ENCODE measurements around the gene C11orf65. TPM values are rescaled to one million over a fixed set of nuclear protein-coding genes. Genes with fewer than 3 reads are reported as not detected.

Gene C11orf65
- total RNA-seq, 1 experiment from 2014 or later: 0.62 TPM

DNA sequence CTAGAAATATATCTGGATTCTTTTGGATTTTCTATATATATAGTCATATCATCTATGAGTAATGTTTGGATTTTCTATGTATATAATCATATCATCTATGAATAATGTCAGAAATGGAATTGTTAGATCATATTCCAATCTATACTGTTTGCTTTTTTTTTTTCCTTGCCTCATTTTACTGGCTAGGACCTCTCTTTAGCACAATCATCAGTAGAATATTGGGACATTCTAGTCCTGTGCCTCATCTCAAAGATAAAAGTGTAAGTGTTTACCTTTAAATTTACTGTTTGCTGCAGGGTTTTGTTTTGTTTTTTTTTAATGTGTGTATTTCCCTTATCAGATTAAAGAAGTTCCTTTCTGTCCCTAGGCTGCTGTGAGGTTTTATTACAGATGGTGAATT is 97.0 kb downstream of the C11orf65 start:
- ChIA-PET CTCF (no interaction called here), POLR2A (ENCODE audit: unreplicated experiment) (no interaction called here)
- H3K4me2 ChIP-seq (ENCODE audit: low read length): peak overlapping the region; percentile 56
- peaks cover 41% of the 10 kb centered on the region for H3K4me1 ChIP-seq (ENCODE audit: insufficient read depth, low read length)
- H3K27me3 ChIP-seq (ENCODE audit: low read length): no peaks in the 10 kb centered on the region
- no TSS peak for BruUV-seq (replicated peaks)
- DNase-seq (peak; percentile 83), ATAC-seq (peak; percentile 57)
- H2AFZ ChIP-seq (ENCODE audit: low read length): no peak overlapping the region
- no peaks in the 10 kb centered on the region for H3K9me3 ChIP-seq (ENCODE audit: low read length)
- H3K36me3 ChIP-seq (ENCODE audit: low read depth, low read length): no peaks in the 10 kb centered on the region
- peaks cover 5% of the 10 kb centered on the region for H3F3A ChIP-seq (ENCODE audit: low read length, unreplicated experiment)
- no peak overlapping the region for H3K4me3 ChIP-seq (ENCODE audit: low read length)
- H3K9me2 ChIP-seq (replicated peaks; ENCODE audit: low read length): no peaks in the 10 kb centered on the region
- TF ChIP-seq EZH2 (IDR thresholded peaks at IDR 0.05; ENCODE audit: low read length, unreplicated experiment) (no peak), EZH2phosphoT487 (IDR thresholded peaks at IDR 0.05; ENCODE audit: borderline replicate concordance, low read length) (no peak)
- TF ChIP-seq, protein P1, sequence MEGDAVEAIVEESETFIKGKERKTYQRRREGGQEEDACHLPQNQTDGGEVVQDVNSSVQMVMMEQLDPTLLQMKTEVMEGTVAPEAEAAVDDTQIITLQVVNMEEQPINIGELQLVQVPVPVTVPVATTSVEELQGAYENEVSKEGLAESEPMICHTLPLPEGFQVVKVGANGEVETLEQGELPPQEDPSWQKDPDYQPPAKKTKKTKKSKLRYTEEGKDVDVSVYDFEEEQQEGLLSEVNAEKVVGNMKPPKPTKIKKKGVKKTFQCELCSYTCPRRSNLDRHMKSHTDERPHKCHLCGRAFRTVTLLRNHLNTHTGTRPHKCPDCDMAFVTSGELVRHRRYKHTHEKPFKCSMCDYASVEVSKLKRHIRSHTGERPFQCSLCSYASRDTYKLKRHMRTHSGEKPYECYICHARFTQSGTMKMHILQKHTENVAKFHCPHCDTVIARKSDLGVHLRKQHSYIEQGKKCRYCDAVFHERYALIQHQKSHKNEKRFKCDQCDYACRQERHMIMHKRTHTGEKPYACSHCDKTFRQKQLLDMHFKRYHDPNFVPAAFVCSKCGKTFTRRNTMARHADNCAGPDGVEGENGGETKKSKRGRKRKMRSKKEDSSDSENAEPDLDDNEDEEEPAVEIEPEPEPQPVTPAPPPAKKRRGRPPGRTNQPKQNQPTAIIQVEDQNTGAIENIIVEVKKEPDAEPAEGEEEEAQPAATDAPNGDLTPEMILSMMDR (conservative IDR thresholded peaks at IDR 0.05; ENCODE audit: low read depth, low read length): no peak
- peak overlapping the region; percentile 78 for H3K27ac ChIP-seq (ENCODE audit: low read length)
- intact Hi-C loops (cut with micrococcal nuclease): no loop called here
- peak overlapping the region; percentile 15; the same call in 1 of the 2 replicates for H3K9ac ChIP-seq (ENCODE audit: low read length)
- no peaks in the 10 kb centered on the region for H3K79me2 ChIP-seq (ENCODE audit: low read length)
- H4K20me1 ChIP-seq (ENCODE audit: low read length): no peaks in the 10 kb centered on the region

DNA sequence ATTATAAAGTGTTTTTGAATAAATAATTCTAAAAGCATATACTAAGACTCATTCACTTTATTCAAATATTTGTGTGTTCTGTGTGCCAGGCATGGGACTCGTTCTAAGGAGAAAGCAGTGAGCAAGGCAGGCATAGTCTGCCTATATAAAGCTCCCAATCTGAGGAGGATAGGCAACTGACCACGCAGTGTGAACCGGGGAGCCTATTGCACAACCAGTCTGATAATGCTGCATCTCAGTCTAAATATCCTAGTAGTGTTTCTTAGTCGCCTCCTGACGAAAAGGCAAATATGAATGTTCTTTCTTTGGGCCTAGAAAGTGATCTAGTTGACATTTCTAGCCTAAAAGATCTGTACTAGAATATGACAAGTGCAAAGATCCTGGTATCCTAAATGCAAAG is 98.3 kb downstream of the C11orf65 start:
- Histone ChIP-seq H3K27ac (ENCODE audit: low read length) (peak overlapping the region; percentile 54), H3K79me2 (ENCODE audit: low read length) (no peaks in the 10 kb centered on the region), H3K27me3 (ENCODE audit: low read length) (no peaks in the 10 kb centered on the region), H3K4me3 (ENCODE audit: low read length) (no peak overlapping the region), H3K4me1 (ENCODE audit: insufficient read depth, low read length) (peaks cover 50% of the 10 kb centered on the region), H2AFZ (ENCODE audit: low read length) (no peak overlapping the region), H3K9me2 (replicated peaks; ENCODE audit: low read length) (no peaks in the 10 kb centered on the region), H3K9me3 (ENCODE audit: low read length) (no peaks in the 10 kb centered on the region), H3F3A (ENCODE audit: low read length, unreplicated experiment) (peaks cover 5% of the 10 kb centered on the region), H4K20me1 (ENCODE audit: low read length) (no peaks in the 10 kb centered on the region), H3K9ac (ENCODE audit: low read length) (no peak overlapping the region), H3K36me3 (ENCODE audit: low read depth, low read length) (no peaks in the 10 kb centered on the region), H3K4me2 (ENCODE audit: low read length) (peak overlapping the region; percentile 54)
- DNase-seq (no peak), ATAC-seq (no peak)
- no TSS peak for BruUV-seq (replicated peaks)
- TF ChIP-seq EZH2 (IDR thresholded peaks at IDR 0.05; ENCODE audit: low read length, unreplicated experiment): no peak
- TF ChIP-seq, protein P1 (conservative IDR thresholded peaks at IDR 0.05; ENCODE audit: low read depth, low read length): no peak
- no peak for TF ChIP-seq EZH2phosphoT487 (IDR thresholded peaks at IDR 0.05; ENCODE audit: borderline replicate concordance, low read length)
- intact Hi-C loops (cut with micrococcal nuclease): no loop called here
- ChIA-PET POLR2A (ENCODE audit: unreplicated experiment) (no interaction called here), CTCF (no interaction called here)

DNA sequence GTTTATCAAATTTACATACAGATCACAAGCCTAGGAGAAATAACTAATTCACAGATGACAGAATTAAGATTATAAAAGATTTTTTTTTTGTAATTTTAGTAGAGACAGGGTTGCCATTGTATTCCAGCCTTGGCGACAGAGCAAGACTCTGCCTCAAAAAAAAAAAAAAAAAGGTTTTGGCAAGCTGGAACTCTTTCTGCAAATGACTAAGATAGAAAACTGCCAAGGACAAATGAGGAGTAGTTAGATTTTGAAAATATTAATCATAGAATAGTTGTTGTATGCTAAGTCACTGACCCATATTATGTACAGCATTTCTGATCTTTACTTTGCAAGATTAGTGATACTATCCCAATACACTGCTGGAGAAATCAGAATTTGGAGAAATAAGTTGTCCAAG is 99.2 kb downstream of the C11orf65 start:
- Histone ChIP-seq H3K4me1 (ENCODE audit: insufficient read depth, low read length) (peaks cover 60% of the 10 kb centered on the region), H3K27me3 (ENCODE audit: low read length) (no peaks in the 10 kb centered on the region), H3K9me2 (replicated peaks; ENCODE audit: low read length) (no peaks in the 10 kb centered on the region), H3K4me3 (ENCODE audit: low read length) (no peak overlapping the region), H3K9ac (ENCODE audit: low read length) (no peak overlapping the region), H3K79me2 (ENCODE audit: low read length) (no peaks in the 10 kb centered on the region), H4K20me1 (ENCODE audit: low read length) (no peaks in the 10 kb centered on the region), H3K4me2 (ENCODE audit: low read length) (peak overlapping the region; percentile 54), H2AFZ (ENCODE audit: low read length) (no peak overlapping the region), H3K27ac (ENCODE audit: low read length) (peak overlapping the region; percentile 26), H3F3A (ENCODE audit: low read length, unreplicated experiment) (peaks cover 5% of the 10 kb centered on the region), H3K9me3 (ENCODE audit: low read length) (no peaks in the 10 kb centered on the region), H3K36me3 (ENCODE audit: low read depth, low read length) (no peaks in the 10 kb centered on the region)
- ATAC-seq (peak; percentile 41), DNase-seq (peak; percentile 64)
- no TSS peak for BruUV-seq (replicated peaks)
- ChIA-PET CTCF (no interaction called here), POLR2A (ENCODE audit: unreplicated experiment) (no interaction called here)
- no peak for TF ChIP-seq EZH2 (IDR thresholded peaks at IDR 0.05; ENCODE audit: low read length, unreplicated experiment)
- intact Hi-C loops (cut with micrococcal nuclease): no loop called here

Measured in PC-3 (cell line).